OCI-LY3 (cell line): Measurements from ENCODE around the gene CENPE.

ENCODE experiments used
- H2AFZ ChIP-seq: fragments of 200-600, 300-600 bp; shearing (Covaris generic); 2 replicates; pipeline ENCODE4 v1.6.0; 2014; ENCODE audit warnings: antibody characterized with exemption, low read depth, low read length
- H3K27ac ChIP-seq: fragments of 200-600, 300-600 bp; sonication (generic); 2 replicates; pipeline ENCODE4 v1.5.1; 2014; ENCODE audit warnings: mild to moderate bottlenecking, low read length, moderate library complexity, mixed read lengths
- H3K27me3 ChIP-seq: fragments of 200-600, 300-600 bp; sonication (generic); 2 replicates; pipeline ENCODE4 v1.6.1; 2014; ENCODE audit warnings: low read depth, low read length, mixed read lengths
- H3K36me3 ChIP-seq: fragments of 200-600, 300-600 bp; sonication (generic); replicated peaks from 2 replicates; pipeline ENCODE3; 2014; ENCODE audit warnings: low read depth, low read length, mixed read lengths
- H3K4me1 ChIP-seq: fragments of 300-600, 200-600 bp; sonication (generic); 2 replicates; pipeline ENCODE4 v1.6.1; 2014; ENCODE audit warnings: low read length, mixed read lengths
- H3K4me2 ChIP-seq: fragments of 200-600, 300-600 bp; sonication (generic); 2 replicates; pipeline ENCODE4 v1.6.1; 2014; ENCODE audit warnings: low read length, mixed read lengths
- H3K4me3 ChIP-seq: fragments of 300-600, 200-600 bp; sonication (generic); 2 replicates; pipeline ENCODE4 v1.5.1; 2014; ENCODE audit warnings: antibody characterized with exemption, mild to moderate bottlenecking, low read length, moderate library complexity
- H3K79me2 ChIP-seq: fragments of 300-600, 200-600 bp; shearing (Covaris generic); 2 replicates; pipeline ENCODE4 v1.6.1; 2014; ENCODE audit warnings: mild to moderate bottlenecking, low read length, mixed read lengths
- H3K9ac ChIP-seq: fragments of 300-600, 200-600 bp; shearing (Covaris generic); 2 replicates; pipeline ENCODE4 v1.6.0; 2014; ENCODE audit warnings: mild to moderate bottlenecking, low read length, moderate library complexity
- H3K9me3 ChIP-seq: fragments of 200-600, 300-600 bp; shearing (Covaris generic); 2 replicates; pipeline ENCODE4 v1.6.1; 2014; ENCODE audit warnings: low read length, mixed read lengths; ENCODE audit not compliant: insufficient read depth
- H4K20me1 ChIP-seq: fragments of 200-600, 300-600 bp; sonication (generic); 2 replicates; pipeline ENCODE4 v1.6.1; 2016; ENCODE audit warnings: low read length, mixed read lengths; ENCODE audit not compliant: insufficient read depth
- CTCF ChIP-seq: fragments of 200-600, 300-600 bp; sonication (generic); IDR thresholded peaks from 2 replicates; pipeline ENCODE4 v1.5.1; 2014; ENCODE audit warnings: antibody characterized with exemption, low read length, low read depth
- EZH2phosphoT487 ChIP-seq: fragments of 200-600 bp; shearing (Covaris generic); IDR thresholded peaks from 2 replicates; pipeline ENCODE4 v1.6.1; 2018; ENCODE audit warnings: antibody characterized with exemption, mixed run types, low read depth

CENPE gene

GRCh38 chr4:103060453-103061148, 137.5 kb downstream of the CENPE start:
- Histone ChIP-seq H3K9me3 (no peaks in the 10 kb centered on the region), H3K9ac (no peak overlapping the region), H3K4me3 (no peak overlapping the region), H4K20me1 (no peaks in the 10 kb centered on the region), H3K4me2 (no peak overlapping the region), H3K27ac (no peak overlapping the region), H3K4me1 (no peaks in the 10 kb centered on the region), H3K79me2 (no peaks in the 10 kb centered on the region), H2AFZ (no peak overlapping the region), H3K27me3 (no peaks in the 10 kb centered on the region), H3K36me3 (peaks cover 26% of the 10 kb centered on the region)
- no peak for TF ChIP-seq EZH2phosphoT487
- no peak for TF ChIP-seq CTCF
